Measurements from ENCODE around the gene TXN.

TXN gene

GRCh38 chr9:110290001-110290400, 33.7 kb upstream of the TXN start:
- Histone ChIP-seq H3K27me3 (replicated peaks; ENCODE audit: control insufficient read depth, insufficient read depth, low read length) (no peaks in the 10 kb centered on the region), H3K36me3 (ENCODE audit: control insufficient read depth, insufficient read depth, low read length) (no peaks in the 10 kb centered on the region), H3K4me3 (replicated peaks; ENCODE audit: low read depth, low read length) (no peak overlapping the region)
- no peak for DNase-seq (ENCODE audit: extremely low read depth, insufficient read length)
- TF ChIP-seq CTCF (IDR thresholded peaks at IDR 0.05; ENCODE audit: insufficient read depth, low read length, poor library complexity, severe bottlenecking) = no peak

GRCh38 chr9:110288503-110288902, 32.2 kb upstream of the TXN start:
- no peak for TF ChIP-seq CTCF (IDR thresholded peaks at IDR 0.05; ENCODE audit: insufficient read depth, low read length, poor library complexity, severe bottlenecking)
- Histone ChIP-seq H3K4me3 (replicated peaks; ENCODE audit: low read depth, low read length) (no peak overlapping the region), H3K36me3 (ENCODE audit: control insufficient read depth, insufficient read depth, low read length) (no peaks in the 10 kb centered on the region), H3K27me3 (replicated peaks; ENCODE audit: control insufficient read depth, insufficient read depth, low read length) (no peaks in the 10 kb centered on the region)
- no peak for DNase-seq (ENCODE audit: extremely low read depth, insufficient read length)

GRCh38 chr9:110287289-110287680, 31.0 kb upstream of the TXN start:
- Histone ChIP-seq H3K4me3 (replicated peaks; ENCODE audit: low read depth, low read length) (no peak overlapping the region), H3K27me3 (replicated peaks; ENCODE audit: control insufficient read depth, insufficient read depth, low read length) (no peaks in the 10 kb centered on the region), H3K36me3 (ENCODE audit: control insufficient read depth, insufficient read depth, low read length) (no peaks in the 10 kb centered on the region)
- no peak for TF ChIP-seq CTCF (IDR thresholded peaks at IDR 0.05; ENCODE audit: insufficient read depth, low read length, poor library complexity, severe bottlenecking)
- no peak for DNase-seq (ENCODE audit: extremely low read depth, insufficient read length)

- H3K4me3 ChIP-seq (replicated peaks; ENCODE audit: low read depth, low read length) = no peak overlapping the region
- no peaks in the 10 kb centered on the region for H3K27me3 ChIP-seq (replicated peaks; ENCODE audit: control insufficient read depth, insufficient read depth, low read length)
- DNase-seq (ENCODE audit: extremely low read depth, insufficient read length) = no peak
- H3K36me3 ChIP-seq (ENCODE audit: control insufficient read depth, insufficient read depth, low read length) = no peaks in the 10 kb centered on the region
- no peak for TF ChIP-seq CTCF (IDR thresholded peaks at IDR 0.05; ENCODE audit: insufficient read depth, low read length, poor library complexity, severe bottlenecking)
Measured at GRCh38 chr9:110284211-110284844, 28.0 kb upstream of the TXN start.

GRCh38 chr9:110283751-110284150, 27.4 kb upstream of the TXN start:
- TF ChIP-seq CTCF (IDR thresholded peaks at IDR 0.05; ENCODE audit: insufficient read depth, low read length, poor library complexity, severe bottlenecking) = no peak
- Histone ChIP-seq H3K27me3 (replicated peaks; ENCODE audit: control insufficient read depth, insufficient read depth, low read length) (no peaks in the 10 kb centered on the region), H3K4me3 (replicated peaks; ENCODE audit: low read depth, low read length) (no peak overlapping the region), H3K36me3 (ENCODE audit: control insufficient read depth, insufficient read depth, low read length) (no peaks in the 10 kb centered on the region)
- DNase-seq (ENCODE audit: extremely low read depth, insufficient read length) = no peak

GRCh38 chr9:110282739-110283081, 26.4 kb upstream of the TXN start:
- DNase-seq (ENCODE audit: extremely low read depth, insufficient read length) = no peak
- no peak overlapping the region for H3K4me3 ChIP-seq (replicated peaks; ENCODE audit: low read depth, low read length)
- H3K36me3 ChIP-seq (ENCODE audit: control insufficient read depth, insufficient read depth, low read length) = no peaks in the 10 kb centered on the region
- no peaks in the 10 kb centered on the region for H3K27me3 ChIP-seq (replicated peaks; ENCODE audit: control insufficient read depth, insufficient read depth, low read length)
- no peak for TF ChIP-seq CTCF (IDR thresholded peaks at IDR 0.05; ENCODE audit: insufficient read depth, low read length, poor library complexity, severe bottlenecking)

Measured in GM06990 (cell line).